ENCODE results near the gene SLC16A12.

GRCh38 chr10:89421018-89421476 lies 114.3 kb downstream of the SLC16A12 start:
- TF ChIP-seq CTCF (IDR thresholded peaks at IDR 0.05; ENCODE audit: low read length): no peak
- TF ChIP-seq EZH2 (IDR thresholded peaks at IDR 0.05; ENCODE audit: borderline replicate concordance, low read length): no peak

Measured in OCI-LY1 (cell line).